ENCODE results near the gene CALML5. TPM values are rescaled to one million over a fixed set of nuclear protein-coding genes. Genes with fewer than 3 reads are reported as not detected.

CALML5 gene
- total and polyA plus RNA-seq, 9 of the 15 experiments (the other 6 are each of a cell fraction or from before 2014, with no cell fraction given), result not detected

- no peak for TF ChIP-seq ZNF134 (CRISPR knock-in tag; conservative IDR thresholded peaks at IDR 0.05)
- TF ChIP-seq BRCA1 (IDR thresholded peaks at IDR 0.05), result no peak
- no peak for TF ChIP-seq BRCA1 (CRISPR knock-in tag; IDR thresholded peaks at IDR 0.05)
- no peak for TF ChIP-seq KDM5B (IDR thresholded peaks at IDR 0.05; ENCODE audit: insufficient replicate concordance, low read depth, low read length)
- no peak for TF ChIP-seq BRF1 (IDR thresholded peaks at IDR 0.05; ENCODE audit: borderline replicate concordance, extremely low read depth, insufficient read length)
- TF ChIP-seq ZNF174 (CRISPR knock-in tag; IDR thresholded peaks at IDR 0.05), result no peak
- TF ChIP-seq ZNF324 (CRISPR knock-in tag; IDR thresholded peaks at IDR 0.05), result no peak
- TF ChIP-seq NFATC3 (IDR thresholded peaks at IDR 0.05), result no peak
- TF ChIP-seq ZNF277 (CRISPR knock-in tag; IDR thresholded peaks at IDR 0.05; ENCODE audit: borderline replicate concordance), result no peak
- TF ChIP-seq BACH1 (tag; IDR thresholded peaks at IDR 0.05), result no peak
- TF ChIP-seq ZNF395 (CRISPR knock-in tag; IDR thresholded peaks at IDR 0.05), result no peak
- TF ChIP-seq LEF1 (IDR thresholded peaks at IDR 0.05), result no peak
- TF ChIP-seq FOXK1 (CRISPR knock-in tag; IDR thresholded peaks at IDR 0.05; ENCODE audit: borderline replicate concordance), result no peak
Measured at GRCh38 chr10:5500910-5501309, 1.5 kb upstream of the CALML5 start (continued).
